Stimulated activated CD4-positive, alpha-beta T cell treated with anti-CD3 and anti-CD28 coated beads, Interleukin-15, amount 100 ng/mL, for 48 hours (primary cell): Measurements from ENCODE around the gene HOXA5.

Experiments
- DNase-seq, 2 donors: peaks; one replicate each; pipeline ENCODE4 v3.0.0-alpha.2; 2020; ENCODE audit warnings: low read depth in 2 of 2

The HOXA5 gene

GRCh38 chr7:27119412-27119911 lies 24.0 kb downstream of the HOXA5 start:
- no peak for DNase-seq

- no peak for DNase-seq
Measured at GRCh38 chr7:27118580-27118979, 24.9 kb downstream of the HOXA5 start.

GRCh38 chr7:27117887-27118491 lies 25.5 kb downstream of the HOXA5 start:
- no peak for DNase-seq

- DNase-seq: no peak
Measured at GRCh38 chr7:27116962-27117886, 26.3 kb downstream of the HOXA5 start.

- no peak for DNase-seq
Measured at GRCh38 chr7:27116031-27116961, 27.2 kb downstream of the HOXA5 start.

GRCh38 chr7:27115221-27116026 lies 28.1 kb downstream of the HOXA5 start:
- no peak for DNase-seq

- no peak for DNase-seq
Measured at GRCh38 chr7:27114881-27115220, 28.6 kb downstream of the HOXA5 start.

GRCh38 chr7:27113991-27114769 lies 29.3 kb downstream of the HOXA5 start:
- no peak for DNase-seq

- DNase-seq: no peak
Measured at GRCh38 chr7:27112955-27113949, 30.2 kb downstream of the HOXA5 start.

GRCh38 chr7:27112361-27112760 lies 31.1 kb downstream of the HOXA5 start:
- no peak for DNase-seq

GRCh38 chr7:27111751-27112277 lies 31.7 kb downstream of the HOXA5 start:
- DNase-seq: no peak

- no peak for DNase-seq
Measured at GRCh38 chr7:27111042-27111750, 32.3 kb downstream of the HOXA5 start.

GRCh38 chr7:27110186-27111031 lies 33.1 kb downstream of the HOXA5 start:
- no peak for DNase-seq

- DNase-seq: no peak
Measured at GRCh38 chr7:27109466-27110185, 33.9 kb downstream of the HOXA5 start.

GRCh38 chr7:27108390-27109127 lies 34.9 kb downstream of the HOXA5 start:
- no peak for DNase-seq
